ENCODE results near the gene USP47. TPM values are rescaled to one million over a fixed set of nuclear protein-coding genes. Genes with fewer than 3 reads are reported as not detected.

The USP47 gene
- total RNA-seq, 3 donors from 2014 or later (not counting 1 experiment from before 2014, with no cell fraction given) = 102 to 108 (median 107) TPM

GRCh38 chr11:11965656-11966353, 124.0 kb downstream of the USP47 start:
- TF ChIP-seq, protein P1, sequence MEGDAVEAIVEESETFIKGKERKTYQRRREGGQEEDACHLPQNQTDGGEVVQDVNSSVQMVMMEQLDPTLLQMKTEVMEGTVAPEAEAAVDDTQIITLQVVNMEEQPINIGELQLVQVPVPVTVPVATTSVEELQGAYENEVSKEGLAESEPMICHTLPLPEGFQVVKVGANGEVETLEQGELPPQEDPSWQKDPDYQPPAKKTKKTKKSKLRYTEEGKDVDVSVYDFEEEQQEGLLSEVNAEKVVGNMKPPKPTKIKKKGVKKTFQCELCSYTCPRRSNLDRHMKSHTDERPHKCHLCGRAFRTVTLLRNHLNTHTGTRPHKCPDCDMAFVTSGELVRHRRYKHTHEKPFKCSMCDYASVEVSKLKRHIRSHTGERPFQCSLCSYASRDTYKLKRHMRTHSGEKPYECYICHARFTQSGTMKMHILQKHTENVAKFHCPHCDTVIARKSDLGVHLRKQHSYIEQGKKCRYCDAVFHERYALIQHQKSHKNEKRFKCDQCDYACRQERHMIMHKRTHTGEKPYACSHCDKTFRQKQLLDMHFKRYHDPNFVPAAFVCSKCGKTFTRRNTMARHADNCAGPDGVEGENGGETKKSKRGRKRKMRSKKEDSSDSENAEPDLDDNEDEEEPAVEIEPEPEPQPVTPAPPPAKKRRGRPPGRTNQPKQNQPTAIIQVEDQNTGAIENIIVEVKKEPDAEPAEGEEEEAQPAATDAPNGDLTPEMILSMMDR (IDR thresholded peaks at IDR 0.05) = no peak
- intact Hi-C loops (cut with micrococcal nuclease) = loop anchor here (5.0 kb wide), 1 partner anchor 169 kb away; no protein-coding TSS in a partner anchor

DNA sequence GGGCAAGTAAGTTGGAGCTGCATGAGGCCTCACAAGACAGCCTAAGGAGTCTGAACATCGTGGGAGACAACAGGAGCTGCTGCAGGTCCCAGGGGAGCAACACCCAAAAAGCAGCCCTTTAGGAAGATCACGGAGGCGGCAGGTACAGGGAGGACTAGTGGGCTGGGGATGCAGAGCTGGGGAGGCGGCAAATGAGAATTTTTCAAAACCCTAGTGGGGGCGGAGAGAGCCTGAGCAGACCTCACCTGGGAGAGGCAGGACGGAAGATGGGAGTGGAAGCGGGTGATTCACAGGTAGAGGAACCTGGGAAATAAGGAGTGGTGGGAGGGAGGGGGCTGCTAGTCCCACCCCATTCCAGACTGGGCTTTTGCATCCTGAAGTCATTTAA, 124.6 kb downstream of the USP47 start:
- Mint-ChIP-seq H3K4me1 (peaks cover 8 to 15% of the 10 kb centered on the region in 2 donors), H3K27ac (peak overlapping the region in 1 of 2 donors; percentile 38), H3K9me3 (no peaks in the 10 kb centered on the region), H3K27me3 (ENCODE audit: low read depth in 2 of 2) (peaks cover 0 to 5% of the 10 kb centered on the region in 2 donors), H3K36me3 (no peaks in the 10 kb centered on the region), H3K4me3 (no peak overlapping the region)
- intact Hi-C loops (cut with micrococcal nuclease) = loop anchor here (5.0 kb wide), 1 partner anchor 169 kb away; no protein-coding TSS in a partner anchor
- Histone ChIP-seq H3K27me3 (ENCODE audit: control insufficient read depth, insufficient read depth, low read length) (no peaks in the 10 kb centered on the region), H3K4me3 (ENCODE audit: low read length) (no peak overlapping the region), H3K9me3 (ENCODE audit: control insufficient read depth, insufficient read depth, low read length) (no peaks in the 10 kb centered on the region), H3K4me1 (ENCODE audit: control insufficient read depth, insufficient read depth, low read length) (peaks cover 4% of the 10 kb centered on the region), H3K36me3 (ENCODE audit: control insufficient read depth, insufficient read depth, low read length) (no peaks in the 10 kb centered on the region), H3K27ac (ENCODE audit: low read length) (no peak overlapping the region)
- TF ChIP-seq, protein P1 (IDR thresholded peaks at IDR 0.05) = no peak
- no peak for DNase-seq
- WGBS (ENCODE audit: insufficient coverage) = 91% methylated on average over 7 of the region's 7 CpGs
- ATAC-seq = no peak

More at GRCh38 chr11:11965656-11966353, 124.0 kb downstream of the USP47 start:
- no peak for DNase-seq
- peaks cover 8% of the 10 kb centered on the region for H3K4me1 ChIP-seq (ENCODE audit: control insufficient read depth, insufficient read depth, low read length)
- no peaks in the 10 kb centered on the region for H3K9me3 ChIP-seq (ENCODE audit: control insufficient read depth, insufficient read depth, low read length)
- no peak overlapping the region for H3K4me3 Mint-ChIP-seq
- no peak overlapping the region for H3K4me3 ChIP-seq (ENCODE audit: low read length)
- peaks cover 13 to 20% of the 10 kb centered on the region in 2 donors for H3K4me1 Mint-ChIP-seq
- peak overlapping the region in 1 of 2 donors; percentile 38 for H3K27ac Mint-ChIP-seq
- no peaks in the 10 kb centered on the region for H3K36me3 ChIP-seq (ENCODE audit: control insufficient read depth, insufficient read depth, low read length)
- no peak for ATAC-seq
- WGBS (ENCODE audit: insufficient coverage) = 93% methylated on average over 9 of the region's 10 CpGs
- H3K9me3 Mint-ChIP-seq = no peaks in the 10 kb centered on the region
- H3K27me3 Mint-ChIP-seq (ENCODE audit: low read depth in 2 of 2) = peaks cover 0 to 5% of the 10 kb centered on the region in 2 donors
- no peaks in the 10 kb centered on the region for H3K27me3 ChIP-seq (ENCODE audit: control insufficient read depth, insufficient read depth, low read length)
- H3K27ac ChIP-seq (ENCODE audit: low read length) = no peak overlapping the region
- no peaks in the 10 kb centered on the region for H3K36me3 Mint-ChIP-seq

DNA sequence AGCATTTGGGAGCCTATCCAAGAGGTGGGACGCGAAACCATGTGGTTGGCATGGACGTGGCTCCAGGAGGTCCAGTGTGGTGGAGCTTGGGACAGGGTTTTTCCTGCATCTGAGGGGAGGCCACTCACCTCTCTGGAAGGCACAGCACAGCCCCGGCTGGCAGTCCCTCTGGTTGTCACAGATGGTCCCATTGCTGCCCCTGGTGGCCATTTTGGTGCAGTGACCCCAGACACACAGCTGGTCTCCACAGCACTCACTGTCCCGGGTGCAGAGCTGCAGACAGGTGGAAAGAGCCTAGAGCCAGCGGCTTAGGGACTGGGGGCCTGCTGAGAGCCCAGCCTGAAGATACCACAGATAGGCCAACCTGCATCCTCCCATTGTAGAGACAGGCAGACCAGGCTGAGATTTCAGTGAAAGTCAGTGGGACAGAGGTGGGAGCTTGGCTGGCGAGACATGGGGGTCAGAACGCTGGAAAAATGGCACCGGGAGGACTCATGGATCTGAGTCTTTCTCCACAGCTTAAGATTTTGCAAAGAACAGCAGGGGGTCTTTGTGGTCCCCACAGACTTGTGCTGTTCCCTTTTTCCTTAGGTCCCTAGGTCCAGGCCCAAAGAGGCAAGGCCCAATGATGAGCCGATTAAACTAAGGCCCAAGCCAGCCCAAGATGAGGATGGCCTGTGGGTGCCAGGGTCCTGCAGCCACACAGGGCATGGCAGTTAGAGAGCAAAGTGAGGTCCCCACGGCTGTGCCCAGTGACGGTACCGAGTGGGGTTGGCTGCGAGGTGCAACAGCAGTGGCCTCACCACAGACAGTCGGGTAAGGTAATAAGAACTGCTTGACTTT, 125.3 kb downstream of the USP47 start:
- 70% methylated on average over 14 of the region's 15 CpGs for WGBS (ENCODE audit: insufficient coverage)
- Histone ChIP-seq H3K4me3 (ENCODE audit: low read length) (no peak overlapping the region), H3K27me3 (ENCODE audit: control insufficient read depth, insufficient read depth, low read length) (no peaks in the 10 kb centered on the region), H3K4me1 (ENCODE audit: control insufficient read depth, insufficient read depth, low read length) (no peaks in the 10 kb centered on the region), H3K36me3 (ENCODE audit: control insufficient read depth, insufficient read depth, low read length) (no peaks in the 10 kb centered on the region), H3K27ac (ENCODE audit: low read length) (no peak overlapping the region), H3K9me3 (ENCODE audit: control insufficient read depth, insufficient read depth, low read length) (no peaks in the 10 kb centered on the region)
- intact Hi-C loops (cut with micrococcal nuclease) = loop anchor here (5.0 kb wide), 1 partner anchor 170 kb away; no protein-coding TSS in a partner anchor
- Mint-ChIP-seq H3K27ac (no peak overlapping the region), H3K4me3 (no peak overlapping the region), H3K36me3 (no peaks in the 10 kb centered on the region), H3K4me1 (peaks cover 7 to 13% of the 10 kb centered on the region in 2 donors), H3K27me3 (ENCODE audit: low read depth in 2 of 2) (peaks cover 0 to 5% of the 10 kb centered on the region in 2 donors), H3K9me3 (no peaks in the 10 kb centered on the region)
- DNase-seq (peak; percentile 56 to 80), ATAC-seq (peak; percentile 77 to 97 (median 95))
- TF ChIP-seq, protein P1 (IDR thresholded peaks at IDR 0.05) = peak; percentile 66

All from natural killer cell (primary cell).